ENCODE measurements around the gene PRKAG2. TPM values are rescaled to one million over a fixed set of nuclear protein-coding genes. Genes with fewer than 3 reads are reported as not detected.

PRKAG2 gene
- total and polyA plus RNA-seq, 4 donors = 36.7 to 46.1 (median 40.0) TPM

GRCh38 chr7:151568956-151569940, 307.7 kb downstream of the PRKAG2 start:
- Histone ChIP-seq H3K27me3 (ENCODE audit: control insufficient read depth, insufficient read depth, low read length) (no peaks in the 10 kb centered on the region), H3K27ac (ENCODE audit: low read depth, low read length) (no peak overlapping the region), H3K9me3 (ENCODE audit: control insufficient read depth, insufficient read depth, low read length) (no peaks in the 10 kb centered on the region), H3K4me1 (ENCODE audit: control insufficient read depth, insufficient read depth, low read length) (no peaks in the 10 kb centered on the region), H3K36me3 (ENCODE audit: control insufficient read depth, insufficient read depth, low read length) (peaks cover 4% of the 10 kb centered on the region), H3K4me3 (ENCODE audit: low read depth, low read length) (no peak overlapping the region)
- peak in 1 of 6 donors; percentile 66 for DNase-seq (ENCODE audit: low read depth in 4 of 6, low spot score in 6 of 6)
- WGBS (ENCODE audit: insufficient coverage) = 91% methylated on average over 5 of the region's 20 CpGs

- peak in 1 of 6 donors; percentile 32 for DNase-seq (ENCODE audit: low read depth in 4 of 6, low spot score in 6 of 6)
Measured at GRCh38 chr7:151566897-151567320, 310.0 kb downstream of the PRKAG2 start.

GRCh38 chr7:151565541-151565940, 311.4 kb downstream of the PRKAG2 start:
- peaks cover 11% of the 10 kb centered on the region for H3K36me3 ChIP-seq (ENCODE audit: control insufficient read depth, insufficient read depth, low read length)
- no peaks in the 10 kb centered on the region for H3K4me1 ChIP-seq (ENCODE audit: control insufficient read depth, insufficient read depth, low read length)
- H3K27me3 ChIP-seq (ENCODE audit: control insufficient read depth, insufficient read depth, low read length) = no peaks in the 10 kb centered on the region
- 70% methylated on average over 1 of the region's 9 CpGs for WGBS (ENCODE audit: insufficient coverage)
- no peaks in the 10 kb centered on the region for H3K9me3 ChIP-seq (ENCODE audit: control insufficient read depth, insufficient read depth, low read length)
- no peak for DNase-seq (ENCODE audit: low read depth in 4 of 6, low spot score in 6 of 6)
- H3K4me3 ChIP-seq (ENCODE audit: low read depth, low read length) = no peak overlapping the region
- no peak overlapping the region for H3K27ac ChIP-seq (ENCODE audit: low read depth, low read length)

More at GRCh38 chr7:151566897-151567320, 310.0 kb downstream of the PRKAG2 start:
- H3K4me3 ChIP-seq (ENCODE audit: low read depth, low read length) = no peak overlapping the region
- H3K27ac ChIP-seq (ENCODE audit: low read depth, low read length) = no peak overlapping the region
- H3K36me3 ChIP-seq (ENCODE audit: control insufficient read depth, insufficient read depth, low read length) = peaks cover 7% of the 10 kb centered on the region
- no peaks in the 10 kb centered on the region for H3K4me1 ChIP-seq (ENCODE audit: control insufficient read depth, insufficient read depth, low read length)
- no peaks in the 10 kb centered on the region for H3K27me3 ChIP-seq (ENCODE audit: control insufficient read depth, insufficient read depth, low read length)
- 60% methylated on average over 2 of the region's 8 CpGs for WGBS (ENCODE audit: insufficient coverage)
- no peaks in the 10 kb centered on the region for H3K9me3 ChIP-seq (ENCODE audit: control insufficient read depth, insufficient read depth, low read length)

GRCh38 chr7:151560243-151560642, 316.7 kb downstream of the PRKAG2 start:
- DNase-seq (ENCODE audit: low read depth in 4 of 6, low spot score in 6 of 6) = no peak
- no CpG with 5 or more reads among the region's 9 CpGs for WGBS (ENCODE audit: insufficient coverage)
- H3K9me3 ChIP-seq (ENCODE audit: control insufficient read depth, insufficient read depth, low read length) = no peaks in the 10 kb centered on the region
- peaks cover 4% of the 10 kb centered on the region for H3K4me1 ChIP-seq (ENCODE audit: control insufficient read depth, insufficient read depth, low read length)
- H3K36me3 ChIP-seq (ENCODE audit: control insufficient read depth, insufficient read depth, low read length) = peaks cover 33% of the 10 kb centered on the region
- no peaks in the 10 kb centered on the region for H3K27me3 ChIP-seq (ENCODE audit: control insufficient read depth, insufficient read depth, low read length)
- H3K27ac ChIP-seq (ENCODE audit: low read depth, low read length) = no peak overlapping the region
- H3K4me3 ChIP-seq (ENCODE audit: low read depth, low read length) = no peak overlapping the region

- peaks cover 33% of the 10 kb centered on the region for H3K36me3 ChIP-seq (ENCODE audit: control insufficient read depth, insufficient read depth, low read length)
- WGBS (ENCODE audit: insufficient coverage) = 83% methylated on average over 2 of the region's 5 CpGs
- H3K27ac ChIP-seq (ENCODE audit: low read depth, low read length) = peak overlapping the region; percentile 70
- no peaks in the 10 kb centered on the region for H3K27me3 ChIP-seq (ENCODE audit: control insufficient read depth, insufficient read depth, low read length)
- peaks cover 4% of the 10 kb centered on the region for H3K4me1 ChIP-seq (ENCODE audit: control insufficient read depth, insufficient read depth, low read length)
- no peak for DNase-seq (ENCODE audit: low read depth in 4 of 6, low spot score in 6 of 6)
- no peak overlapping the region for H3K4me3 ChIP-seq (ENCODE audit: low read depth, low read length)
- no peaks in the 10 kb centered on the region for H3K9me3 ChIP-seq (ENCODE audit: control insufficient read depth, insufficient read depth, low read length)
Measured at GRCh38 chr7:151559557-151560183, 317.2 kb downstream of the PRKAG2 start.

GRCh38 chr7:151558575-151558974, 318.3 kb downstream of the PRKAG2 start:
- no peak for DNase-seq (ENCODE audit: low read depth in 4 of 6, low spot score in 6 of 6)
- peaks cover 12% of the 10 kb centered on the region for H3K4me1 ChIP-seq (ENCODE audit: control insufficient read depth, insufficient read depth, low read length)
- H3K27me3 ChIP-seq (ENCODE audit: control insufficient read depth, insufficient read depth, low read length) = no peaks in the 10 kb centered on the region
- H3K4me3 ChIP-seq (ENCODE audit: low read depth, low read length) = no peak overlapping the region
- no peaks in the 10 kb centered on the region for H3K9me3 ChIP-seq (ENCODE audit: control insufficient read depth, insufficient read depth, low read length)
- peak overlapping the region; percentile 70 for H3K27ac ChIP-seq (ENCODE audit: low read depth, low read length)
- peaks cover 33% of the 10 kb centered on the region for H3K36me3 ChIP-seq (ENCODE audit: control insufficient read depth, insufficient read depth, low read length)
- 98% methylated on average over 3 of the region's 6 CpGs for WGBS (ENCODE audit: insufficient coverage)

GRCh38 chr7:151556592-151556991, 320.3 kb downstream of the PRKAG2 start:
- Histone ChIP-seq H3K4me1 (ENCODE audit: control insufficient read depth, insufficient read depth, low read length) (peaks cover 17% of the 10 kb centered on the region), H3K27ac (ENCODE audit: low read depth, low read length) (no peak overlapping the region), H3K27me3 (ENCODE audit: control insufficient read depth, insufficient read depth, low read length) (no peaks in the 10 kb centered on the region), H3K4me3 (ENCODE audit: low read depth, low read length) (no peak overlapping the region), H3K36me3 (ENCODE audit: control insufficient read depth, insufficient read depth, low read length) (peaks cover 31% of the 10 kb centered on the region), H3K9me3 (ENCODE audit: control insufficient read depth, insufficient read depth, low read length) (no peaks in the 10 kb centered on the region)
- no peak for DNase-seq (ENCODE audit: low read depth in 4 of 6, low spot score in 6 of 6)
- no CpG with 5 or more reads among the region's 12 CpGs for WGBS (ENCODE audit: insufficient coverage)

GRCh38 chr7:151553356-151553755, 323.6 kb downstream of the PRKAG2 start:
- 71% methylated on average over 12 of the region's 15 CpGs for WGBS (ENCODE audit: insufficient coverage)
- no peak for DNase-seq (ENCODE audit: low read depth in 4 of 6, low spot score in 6 of 6)
- peaks cover 13% of the 10 kb centered on the region for H3K36me3 ChIP-seq (ENCODE audit: control insufficient read depth, insufficient read depth, low read length)
- H3K27me3 ChIP-seq (ENCODE audit: control insufficient read depth, insufficient read depth, low read length) = no peaks in the 10 kb centered on the region
- H3K9me3 ChIP-seq (ENCODE audit: control insufficient read depth, insufficient read depth, low read length) = no peaks in the 10 kb centered on the region
- no peak overlapping the region for H3K4me3 ChIP-seq (ENCODE audit: low read depth, low read length)
- no peak overlapping the region for H3K27ac ChIP-seq (ENCODE audit: low read depth, low read length)
- H3K4me1 ChIP-seq (ENCODE audit: control insufficient read depth, insufficient read depth, low read length) = peaks cover 16% of the 10 kb centered on the region

GRCh38 chr7:151552352-151553028, 324.4 kb downstream of the PRKAG2 start:
- no peak overlapping the region for H3K4me3 ChIP-seq (ENCODE audit: low read depth, low read length)
- WGBS (ENCODE audit: insufficient coverage) = 51% methylated on average over 8 of the region's 10 CpGs
- no peak for DNase-seq (ENCODE audit: low read depth in 4 of 6, low spot score in 6 of 6)
- H3K27ac ChIP-seq (ENCODE audit: low read depth, low read length) = no peak overlapping the region
- no peaks in the 10 kb centered on the region for H3K9me3 ChIP-seq (ENCODE audit: control insufficient read depth, insufficient read depth, low read length)
- H3K4me1 ChIP-seq (ENCODE audit: control insufficient read depth, insufficient read depth, low read length) = peaks cover 13% of the 10 kb centered on the region
- H3K27me3 ChIP-seq (ENCODE audit: control insufficient read depth, insufficient read depth, low read length) = no peaks in the 10 kb centered on the region
- peaks cover 8% of the 10 kb centered on the region for H3K36me3 ChIP-seq (ENCODE audit: control insufficient read depth, insufficient read depth, low read length)
